Measurements from ENCODE around the gene CD4.

The CD4 gene

GRCh38 chr12:6819106-6820030, 30.0 kb downstream of the CD4 start:
- TF ChIP-seq CTCF (IDR thresholded peaks at IDR 0.05): no peak
- Histone ChIP-seq H3K27ac (no peak overlapping the region), H3K4me2 (ENCODE audit: low read length) (no peak overlapping the region), H3K36me3 (ENCODE audit: control insufficient read depth, insufficient read depth, low read length) (no peaks in the 10 kb centered on the region), H3K9ac (no peak overlapping the region), H2AFZ (no peak overlapping the region), H3K4me3 (ENCODE audit: low read depth, low read length) (no peak overlapping the region), H3K79me2 (no peaks in the 10 kb centered on the region), H3K27me3 (ENCODE audit: control insufficient read depth, insufficient read depth, low read length) (no peaks in the 10 kb centered on the region), H3K9me3 (ENCODE audit: control insufficient read depth, low read length) (no peaks in the 10 kb centered on the region), H3K4me1 (peaks cover 6% of the 10 kb centered on the region)

GRCh38 chr12:6820166-6820565, 30.8 kb downstream of the CD4 start:
- H3K9ac ChIP-seq: no peak overlapping the region
- peaks cover 6% of the 10 kb centered on the region for H3K4me1 ChIP-seq
- H3K9me3 ChIP-seq (ENCODE audit: control insufficient read depth, low read length): no peaks in the 10 kb centered on the region
- H3K4me3 ChIP-seq (ENCODE audit: low read depth, low read length): no peak overlapping the region
- H3K36me3 ChIP-seq (ENCODE audit: control insufficient read depth, insufficient read depth, low read length): no peaks in the 10 kb centered on the region
- H3K27me3 ChIP-seq (ENCODE audit: control insufficient read depth, insufficient read depth, low read length): no peaks in the 10 kb centered on the region
- H3K4me2 ChIP-seq (ENCODE audit: low read length): no peak overlapping the region
- TF ChIP-seq CTCF (IDR thresholded peaks at IDR 0.05): no peak
- no peaks in the 10 kb centered on the region for H3K79me2 ChIP-seq
- no peak overlapping the region for H3K27ac ChIP-seq
- H2AFZ ChIP-seq: no peak overlapping the region

- TF ChIP-seq CTCF (IDR thresholded peaks at IDR 0.05): no peak
- Histone ChIP-seq H3K9me3 (ENCODE audit: control insufficient read depth, low read length) (no peaks in the 10 kb centered on the region), H3K27ac (peak within 1 kb of the TSS; percentile 31)
These were observed 32.5 kb downstream of the CD4 start, which contains the start of gene GPR162 for GRCh38 chr12:6821591-6822425. TSS of gene GPR162 (plus strand) at chr12:6821821. CDS start at chr12:6823899, 2,078 bp downstream.

GRCh38 chr12:6822426-6823135, 33.3 kb downstream of the CD4 start:
- peaks cover 16% of the 10 kb centered on the region for H3K4me1 ChIP-seq
- H3K27ac ChIP-seq: no peak overlapping the region
- peak overlapping the region; percentile 86 for H3K4me2 ChIP-seq (ENCODE audit: low read length)
- H3K4me3 ChIP-seq (ENCODE audit: low read depth, low read length): peak overlapping the region; percentile 69
- no peaks in the 10 kb centered on the region for H3K27me3 ChIP-seq (ENCODE audit: control insufficient read depth, insufficient read depth, low read length)
- TF ChIP-seq CTCF (IDR thresholded peaks at IDR 0.05): no peak
- H3K9ac ChIP-seq: no peak overlapping the region
- H3K79me2 ChIP-seq: no peaks in the 10 kb centered on the region
- no peaks in the 10 kb centered on the region for H3K9me3 ChIP-seq (ENCODE audit: control insufficient read depth, low read length)
- no peaks in the 10 kb centered on the region for H3K36me3 ChIP-seq (ENCODE audit: control insufficient read depth, insufficient read depth, low read length)
- no peak overlapping the region for H2AFZ ChIP-seq

More at GRCh38 chr12:6821591-6822425, 32.5 kb downstream of the CD4 start, which contains the start of gene GPR162:
- H3K9ac ChIP-seq: no peak within 1 kb of the TSS
- peak within 1 kb of the TSS; percentile 86 for H3K4me2 ChIP-seq (ENCODE audit: low read length)
- no peaks in the 10 kb centered on the region for H3K27me3 ChIP-seq (ENCODE audit: control insufficient read depth, insufficient read depth, low read length)
- peaks cover 8% of the 10 kb centered on the region for H3K4me1 ChIP-seq
- peak within 1 kb of the TSS; percentile 69 for H3K4me3 ChIP-seq (ENCODE audit: low read depth, low read length)
- no peaks in the 10 kb centered on the region for H3K79me2 ChIP-seq
- H2AFZ ChIP-seq: peak within 1 kb of the TSS; percentile 70
- H3K36me3 ChIP-seq (ENCODE audit: control insufficient read depth, insufficient read depth, low read length): no peaks in the 10 kb centered on the region

All from parathyroid adenoma (tissue), 2 donors.